ENCODE results near the gene P3R3URF. TPM values are rescaled to one million over a fixed set of nuclear protein-coding genes. Genes with fewer than 3 reads are reported as not detected.

Gene P3R3URF
- total RNA-seq, 1 experiment from 2014 or later = not detected

- TF ChIP-seq, protein P1, sequence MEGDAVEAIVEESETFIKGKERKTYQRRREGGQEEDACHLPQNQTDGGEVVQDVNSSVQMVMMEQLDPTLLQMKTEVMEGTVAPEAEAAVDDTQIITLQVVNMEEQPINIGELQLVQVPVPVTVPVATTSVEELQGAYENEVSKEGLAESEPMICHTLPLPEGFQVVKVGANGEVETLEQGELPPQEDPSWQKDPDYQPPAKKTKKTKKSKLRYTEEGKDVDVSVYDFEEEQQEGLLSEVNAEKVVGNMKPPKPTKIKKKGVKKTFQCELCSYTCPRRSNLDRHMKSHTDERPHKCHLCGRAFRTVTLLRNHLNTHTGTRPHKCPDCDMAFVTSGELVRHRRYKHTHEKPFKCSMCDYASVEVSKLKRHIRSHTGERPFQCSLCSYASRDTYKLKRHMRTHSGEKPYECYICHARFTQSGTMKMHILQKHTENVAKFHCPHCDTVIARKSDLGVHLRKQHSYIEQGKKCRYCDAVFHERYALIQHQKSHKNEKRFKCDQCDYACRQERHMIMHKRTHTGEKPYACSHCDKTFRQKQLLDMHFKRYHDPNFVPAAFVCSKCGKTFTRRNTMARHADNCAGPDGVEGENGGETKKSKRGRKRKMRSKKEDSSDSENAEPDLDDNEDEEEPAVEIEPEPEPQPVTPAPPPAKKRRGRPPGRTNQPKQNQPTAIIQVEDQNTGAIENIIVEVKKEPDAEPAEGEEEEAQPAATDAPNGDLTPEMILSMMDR (IDR thresholded peaks at IDR 0.05 in 2 of 3, conservative IDR thresholded peaks at IDR 0.05 in 1 of 3; ENCODE audit: borderline replicate concordance in 1 of 3, insufficient read depth in 1 of 3, low read depth in 2 of 3, low read length in 2 of 3) = no peak
- TF ChIP-seq ZNF274 (IDR thresholded peaks at IDR 0.05; ENCODE audit: low read depth, low read length) = no peak
Measured at GRCh38 chr1:46205791-46206190, 29.5 kb upstream of the P3R3URF start (continued).

DNA sequence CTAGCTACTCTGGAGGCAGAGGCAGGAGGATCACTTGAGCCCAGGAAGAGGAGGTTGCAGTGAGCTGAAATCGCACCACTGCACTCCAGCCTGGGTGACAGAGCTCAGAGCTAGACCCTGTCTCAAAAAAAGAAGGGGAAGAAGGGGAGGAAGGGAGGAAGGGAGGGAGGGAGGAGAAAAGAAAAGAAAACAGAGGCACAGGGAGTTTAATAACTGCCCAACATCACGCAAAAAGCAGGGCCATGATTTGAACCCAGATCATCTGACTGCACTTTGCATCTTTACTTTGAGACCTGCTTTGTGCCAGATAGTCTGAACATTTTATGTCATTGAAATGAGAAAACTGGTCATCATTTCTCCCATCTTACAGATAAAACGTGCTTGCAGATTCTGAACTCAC, 28.9 kb upstream of the P3R3URF start:
- H2AFZ ChIP-seq (ENCODE audit: low read depth, low read length, poor library complexity, severe bottlenecking) = no peak overlapping the region
- POLR2A ChIA-PET = interaction anchor here (0.6 kb wide), 1 partner anchor 8 kb away, joined by 3 read pairs; no protein-coding TSS in a partner anchor

More for the DNA sequence above, 28.9 kb upstream of the P3R3URF start:
- DNase-seq (ENCODE audit: low read depth, low spot score) (no peak), ATAC-seq (no peak)
- intact Hi-C loops (cut with micrococcal nuclease) = no loop called here
- CTCF ChIA-PET = no interaction called here
- H3K9me2 ChIP-seq (ENCODE audit: insufficient read depth) = no peaks in the 10 kb centered on the region
- H3K79me2 ChIP-seq (ENCODE audit: insufficient read depth, low read length) = no peaks in the 10 kb centered on the region
- H3K9ac ChIP-seq (ENCODE audit: low read length) = no peak overlapping the region
- H3K27me3 ChIP-seq (ENCODE audit: insufficient read depth, low read length) = no peaks in the 10 kb centered on the region
- RAD21 ChIA-PET (ENCODE audit: low non-redundant PET in 1 of 2, low total read pairs in 2 of 2, uncharacterized antibody in 2 of 2, unreplicated experiment in 2 of 2) = no interaction called here
- no peaks in the 10 kb centered on the region for H4K20me1 ChIP-seq (ENCODE audit: insufficient read depth)
- TF ChIP-seq SIN3A (IDR thresholded peaks at IDR 0.05; ENCODE audit: low read depth) (no peak), EZH2phosphoT487 (IDR thresholded peaks at IDR 0.05; ENCODE audit: borderline replicate concordance) (no peak), ZNF274 (IDR thresholded peaks at IDR 0.05; ENCODE audit: low read depth, low read length) (no peak), POLR2A (IDR thresholded peaks at IDR 0.05; ENCODE audit: borderline replicate concordance, extremely low read depth, insufficient read depth, insufficient read length) (no peak)
- TF ChIP-seq, protein P2, sequence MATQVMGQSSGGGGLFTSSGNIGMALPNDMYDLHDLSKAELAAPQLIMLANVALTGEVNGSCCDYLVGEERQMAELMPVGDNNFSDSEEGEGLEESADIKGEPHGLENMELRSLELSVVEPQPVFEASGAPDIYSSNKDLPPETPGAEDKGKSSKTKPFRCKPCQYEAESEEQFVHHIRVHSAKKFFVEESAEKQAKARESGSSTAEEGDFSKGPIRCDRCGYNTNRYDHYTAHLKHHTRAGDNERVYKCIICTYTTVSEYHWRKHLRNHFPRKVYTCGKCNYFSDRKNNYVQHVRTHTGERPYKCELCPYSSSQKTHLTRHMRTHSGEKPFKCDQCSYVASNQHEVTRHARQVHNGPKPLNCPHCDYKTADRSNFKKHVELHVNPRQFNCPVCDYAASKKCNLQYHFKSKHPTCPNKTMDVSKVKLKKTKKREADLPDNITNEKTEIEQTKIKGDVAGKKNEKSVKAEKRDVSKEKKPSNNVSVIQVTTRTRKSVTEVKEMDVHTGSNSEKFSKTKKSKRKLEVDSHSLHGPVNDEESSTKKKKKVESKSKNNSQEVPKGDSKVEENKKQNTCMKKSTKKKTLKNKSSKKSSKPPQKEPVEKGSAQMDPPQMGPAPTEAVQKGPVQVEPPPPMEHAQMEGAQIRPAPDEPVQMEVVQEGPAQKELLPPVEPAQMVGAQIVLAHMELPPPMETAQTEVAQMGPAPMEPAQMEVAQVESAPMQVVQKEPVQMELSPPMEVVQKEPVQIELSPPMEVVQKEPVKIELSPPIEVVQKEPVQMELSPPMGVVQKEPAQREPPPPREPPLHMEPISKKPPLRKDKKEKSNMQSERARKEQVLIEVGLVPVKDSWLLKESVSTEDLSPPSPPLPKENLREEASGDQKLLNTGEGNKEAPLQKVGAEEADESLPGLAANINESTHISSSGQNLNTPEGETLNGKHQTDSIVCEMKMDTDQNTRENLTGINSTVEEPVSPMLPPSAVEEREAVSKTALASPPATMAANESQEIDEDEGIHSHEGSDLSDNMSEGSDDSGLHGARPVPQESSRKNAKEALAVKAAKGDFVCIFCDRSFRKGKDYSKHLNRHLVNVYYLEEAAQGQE (IDR thresholded peaks at IDR 0.05; ENCODE audit: low read depth) = no peak
- H3K9me3 ChIP-seq (ENCODE audit: control insufficient read depth in 1 of 2, insufficient read depth in 1 of 2, low read depth in 1 of 2, low read length in 2 of 2) = no peaks in the 10 kb centered on the region
- no peak overlapping the region for H3K4me2 ChIP-seq (ENCODE audit: low read length)
- no peak overlapping the region for H3K27ac ChIP-seq (ENCODE audit: low read depth, low read length)
- H3K4me3 ChIP-seq (replicated peaks in 1 of 2; ENCODE audit: low read depth in 1 of 2, low read length in 2 of 2) = no peak overlapping the region
- H3K4me1 ChIP-seq (ENCODE audit: control insufficient read depth in 1 of 2, insufficient read depth in 2 of 2, low read length in 2 of 2) = peaks cover 0 to 7% of the 10 kb centered on the region in 2 experiments; a peak in 2 of 4 replicates
- no TSS peak for BruUV-seq (replicated peaks)
- H3K36me3 ChIP-seq (ENCODE audit: control insufficient read depth in 1 of 2, insufficient read depth in 2 of 2, low read length in 2 of 2) = no peaks in the 10 kb centered on the region
